Esophagus squamous epithelium (tissue), 5 donors: ENCODE data around the gene ACKR1. TPM values are rescaled to one million over a fixed set of nuclear protein-coding genes. Genes with fewer than 3 reads are reported as not detected.

Source experiments
- DNase-seq: peaks from one replicate; lab custom pipeline; 2025; lab: John Stamatoyannopoulos, UW
- H3K27ac ChIP-seq, 4 donors: fragments of 200-600 bp; sonication (generic); one replicate each; pipeline ENCODE4 v1.5.1; 2016 to 2019; ENCODE audit warnings: mild to moderate bottlenecking in 1 of 4
- H3K27me3 ChIP-seq, 4 donors: fragments of 200-600 bp; sonication (generic); 1 replicate in 3 of 4; 2 replicates in 1 of 4; pipeline versions ENCODE4 v1.5.1 to v1.6.0; 2017 to 2021; ENCODE audit warnings: antibody characterized with exemption in 1 of 4
- H3K36me3 ChIP-seq, 3 donors: fragments of 200-600 bp; sonication (generic); one replicate each; pipeline ENCODE4 v1.5.1; 2016 to 2019
- H3K4me1 ChIP-seq, 3 donors: fragments of 200-600 bp; sonication (generic); one replicate each; pipeline ENCODE4 v1.5.1; 2017 to 2019
- H3K4me3 ChIP-seq, 4 donors: fragments of 200-600 bp; sonication (generic); 1 replicate in 3 of 4; 2 replicates in 1 of 4; pipeline ENCODE4 v1.5.1; 2016 to 2019; ENCODE audit warnings: mild to moderate bottlenecking in 2 of 4, moderate library complexity in 1 of 4
- H3K9me3 ChIP-seq, 3 donors: fragments of 200-600 bp; sonication (generic); one replicate each; pipeline ENCODE4 v1.5.1; 2016 to 2019
- POLR2A ChIP-seq, 4 donors: fragments of 450-650 bp; IDR thresholded peaks; one replicate each; pipeline ENCODE4 v1.6.1; 2017; ENCODE audit warnings: antibody characterized with exemption in 4 of 4, mild to moderate bottlenecking in 4 of 4, moderate library complexity in 3 of 4
- WGBS, 2 donors: methylation state at CpG; one replicate each; pipeline ENCODE4 v1.1.5; 2018; 5-methylcytosine and 5-hydroxymethylcytosine counted together
- intact Hi-C: fragments of 100-400 bp; cut with DNase I; formaldehyde crosslinking; loops from one replicate; pipeline ENCODE4 v1.15.0; 2022
- total RNA-seq, 4 donors: library from RNA; depleted of rRNA; stranded (reverse); fragments of >200 nt; gene quantifications; one replicate each; pipeline ENCODE4 v1.1.0, GENCODE V29; 2016
- TF ChIP-seq, protein P1 (sequence below), 6 experiments: fragments of 450-650 bp in 4 of 6; fragments of 200-600 bp in 2 of 6; sonication (generic) in 2 of 6; IDR thresholded peaks; one replicate each; pipeline ENCODE4 v1.5.1; 2016 to 2019; ENCODE audit warnings: antibody characterized with exemption in 6 of 6, mild to moderate bottlenecking in 4 of 6, moderate library complexity in 4 of 6
- donor health status: DM: yes; HTN: yes; CAD: no.

The ACKR1 gene
- total RNA-seq, 4 donors from 2014 or later = 2.2 to 67.9 (median 33.7) TPM

- DNase-seq = no peak
- intact Hi-C loops = no loop called here
- WGBS, 2 donors = 97 to 98% methylated on average over 2 of the region's 2 CpGs
- no peaks in the 10 kb centered on the region for H3K4me1 ChIP-seq
- no peak overlapping the region for H3K4me3 ChIP-seq
- H3K36me3 ChIP-seq = no peaks in the 10 kb centered on the region
- H3K27me3 ChIP-seq = peaks cover 0 to 49% (median 0%) of the 10 kb centered on the region in 4 donors
- H3K27ac ChIP-seq = no peak overlapping the region
- H3K9me3 ChIP-seq = no peaks in the 10 kb centered on the region
- no peak for TF ChIP-seq POLR2A (IDR thresholded peaks at IDR 0.05)
- TF ChIP-seq, protein P1, sequence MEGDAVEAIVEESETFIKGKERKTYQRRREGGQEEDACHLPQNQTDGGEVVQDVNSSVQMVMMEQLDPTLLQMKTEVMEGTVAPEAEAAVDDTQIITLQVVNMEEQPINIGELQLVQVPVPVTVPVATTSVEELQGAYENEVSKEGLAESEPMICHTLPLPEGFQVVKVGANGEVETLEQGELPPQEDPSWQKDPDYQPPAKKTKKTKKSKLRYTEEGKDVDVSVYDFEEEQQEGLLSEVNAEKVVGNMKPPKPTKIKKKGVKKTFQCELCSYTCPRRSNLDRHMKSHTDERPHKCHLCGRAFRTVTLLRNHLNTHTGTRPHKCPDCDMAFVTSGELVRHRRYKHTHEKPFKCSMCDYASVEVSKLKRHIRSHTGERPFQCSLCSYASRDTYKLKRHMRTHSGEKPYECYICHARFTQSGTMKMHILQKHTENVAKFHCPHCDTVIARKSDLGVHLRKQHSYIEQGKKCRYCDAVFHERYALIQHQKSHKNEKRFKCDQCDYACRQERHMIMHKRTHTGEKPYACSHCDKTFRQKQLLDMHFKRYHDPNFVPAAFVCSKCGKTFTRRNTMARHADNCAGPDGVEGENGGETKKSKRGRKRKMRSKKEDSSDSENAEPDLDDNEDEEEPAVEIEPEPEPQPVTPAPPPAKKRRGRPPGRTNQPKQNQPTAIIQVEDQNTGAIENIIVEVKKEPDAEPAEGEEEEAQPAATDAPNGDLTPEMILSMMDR (IDR thresholded peaks at IDR 0.05) = no peak
Measured at GRCh38 chr1:159180516-159180915, 24.2 kb upstream of the ACKR1 start.

- 34 to 46% methylated on average over 4 of the region's 4 CpGs for WGBS, 2 donors
Measured at GRCh38 chr1:159181328-159182024, 23.2 kb upstream of the ACKR1 start.

GRCh38 chr1:159184201-159184600 lies 20.5 kb upstream of the ACKR1 start:
- peaks cover 0 to 74% (median 3%) of the 10 kb centered on the region in 4 donors for H3K27me3 ChIP-seq
- no peak overlapping the region for H3K27ac ChIP-seq
- DNase-seq = no peak
- intact Hi-C loops = no loop called here
- H3K4me3 ChIP-seq = no peak overlapping the region
- no peaks in the 10 kb centered on the region for H3K36me3 ChIP-seq
- no peaks in the 10 kb centered on the region for H3K9me3 ChIP-seq
- WGBS, 2 donors = 66 to 70% methylated on average over 2 of the region's 2 CpGs
- peaks cover 0 to 11% (median 0%) of the 10 kb centered on the region in 3 donors for H3K4me1 ChIP-seq
- TF ChIP-seq, protein P1 (IDR thresholded peaks at IDR 0.05) = no peak
- no peak for TF ChIP-seq POLR2A (IDR thresholded peaks at IDR 0.05)

More at GRCh38 chr1:159181328-159182024, 23.2 kb upstream of the ACKR1 start:
- intact Hi-C loops = no loop called here
- no peak overlapping the region for H3K27ac ChIP-seq
- H3K4me1 ChIP-seq = no peaks in the 10 kb centered on the region
- no peak for DNase-seq
- no peak overlapping the region for H3K4me3 ChIP-seq
- no peaks in the 10 kb centered on the region for H3K36me3 ChIP-seq
- H3K27me3 ChIP-seq = peaks cover 0 to 47% (median 0%) of the 10 kb centered on the region in 4 donors
- TF ChIP-seq POLR2A (IDR thresholded peaks at IDR 0.05) = no peak
- TF ChIP-seq, protein P1 (IDR thresholded peaks at IDR 0.05) = no peak
- H3K9me3 ChIP-seq = no peaks in the 10 kb centered on the region

DNA sequence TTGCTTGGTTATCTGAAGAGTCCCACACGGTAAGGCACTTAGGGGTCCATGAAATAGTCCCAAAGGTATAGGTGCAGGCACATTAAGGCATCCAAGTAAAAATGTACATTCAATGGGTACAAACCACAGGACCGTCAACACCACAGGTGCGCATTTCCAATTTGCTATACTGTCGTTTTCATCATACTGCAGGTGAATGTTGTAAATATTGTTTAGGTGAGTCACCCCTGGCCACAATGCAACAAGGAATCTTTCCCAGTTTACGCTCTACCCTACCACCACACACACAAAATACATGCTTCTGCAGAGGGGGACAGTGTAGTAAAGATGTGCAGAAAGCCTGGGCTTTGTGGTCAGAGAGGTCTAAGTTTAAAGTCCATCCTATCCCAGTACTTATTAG lies 19.6 kb upstream of the ACKR1 start:
- Histone ChIP-seq H3K9me3 (no peaks in the 10 kb centered on the region), H3K4me1 (peaks cover 0 to 11% (median 0%) of the 10 kb centered on the region in 3 donors), H3K27ac (no peak overlapping the region), H3K36me3 (no peaks in the 10 kb centered on the region), H3K4me3 (no peak overlapping the region), H3K27me3 (peaks cover 0 to 79% (median 6%) of the 10 kb centered on the region in 4 donors)
- DNase-seq = no peak
- 74 to 81% methylated on average over 5 of the region's 5 CpGs for WGBS, 2 donors
- no peak for TF ChIP-seq POLR2A (IDR thresholded peaks at IDR 0.05)
- TF ChIP-seq, protein P1 (IDR thresholded peaks at IDR 0.05) = no peak
- intact Hi-C loops = no loop called here

GRCh38 chr1:159187033-159187432 lies 17.6 kb upstream of the ACKR1 start:
- H3K9me3 ChIP-seq = no peaks in the 10 kb centered on the region
- peaks cover 0 to 11% (median 0%) of the 10 kb centered on the region in 3 donors for H3K4me1 ChIP-seq
- H3K27me3 ChIP-seq = peaks cover 0 to 79% (median 6%) of the 10 kb centered on the region in 4 donors
- H3K27ac ChIP-seq = no peak overlapping the region
- no peak for TF ChIP-seq POLR2A (IDR thresholded peaks at IDR 0.05)
- TF ChIP-seq, protein P1 (IDR thresholded peaks at IDR 0.05) = no peak
- DNase-seq = no peak
- no peak overlapping the region for H3K4me3 ChIP-seq
- WGBS, 2 donors = 39 to 43% methylated on average over 3 of the region's 3 CpGs
- H3K36me3 ChIP-seq = no peaks in the 10 kb centered on the region
- intact Hi-C loops = no loop called here
